Neuron (in vitro differentiated cells): ENCODE data around the gene EMC10.

ENCODE experiments used
- H2AFZ ChIP-seq: one replicate; pipeline ENCODE4 v1.6.1; 2013; ENCODE audit warnings: low read depth, mild to moderate bottlenecking, inconsistent platforms, low read length, moderate library complexity
- H3K27me3 ChIP-seq: one replicate; pipeline ENCODE4 v1.6.1; 2013; ENCODE audit warnings: low read length; ENCODE audit not compliant: insufficient read depth
- H3K36me3 ChIP-seq: one replicate; pipeline ENCODE4 v1.6.1; 2013; ENCODE audit warnings: low read length; ENCODE audit not compliant: insufficient read depth
- H3K4me1 ChIP-seq: one replicate; pipeline ENCODE4 v1.6.1; 2013; ENCODE audit warnings: low read length; ENCODE audit not compliant: insufficient read depth
- H3K4me3 ChIP-seq: 2 replicates; pipeline ENCODE4 v1.5.1; 2013; ENCODE audit warnings: mild to moderate bottlenecking, low read length, moderate library complexity
- H3K9me3 ChIP-seq: one replicate; pipeline ENCODE4 v1.6.1; 2013; ENCODE audit warnings: low read length

The EMC10 gene

DNA sequence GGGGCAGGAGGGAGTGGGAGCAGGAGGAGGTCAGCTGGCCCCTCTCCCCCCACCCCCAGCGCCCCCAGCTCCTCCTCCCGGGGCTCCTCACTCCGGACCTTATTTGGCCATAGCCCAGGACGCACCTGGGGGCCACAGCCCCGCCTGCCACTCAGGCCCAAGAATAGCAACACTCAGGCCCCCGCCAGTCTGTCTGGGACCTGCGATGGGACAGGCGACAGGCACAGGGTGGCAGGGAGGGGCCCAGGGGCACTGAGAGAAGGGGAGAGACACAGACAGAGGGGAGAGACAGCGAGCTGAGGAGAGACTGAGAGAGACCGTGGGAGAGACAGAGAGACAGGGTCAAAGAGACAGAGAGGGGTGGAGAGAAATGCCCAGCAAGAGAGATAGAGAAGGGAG, 24.4 kb downstream of the EMC10 start:
- no peaks in the 10 kb centered on the region for H3K9me3 ChIP-seq
- H2AFZ ChIP-seq: no peak overlapping the region
- no peaks in the 10 kb centered on the region for H3K27me3 ChIP-seq
- H3K4me1 ChIP-seq: peaks cover 33% of the 10 kb centered on the region
- H3K4me3 ChIP-seq: no peak overlapping the region
- H3K36me3 ChIP-seq: no peaks in the 10 kb centered on the region

- H3K36me3 ChIP-seq: no peaks in the 10 kb centered on the region
- H3K9me3 ChIP-seq: no peaks in the 10 kb centered on the region
- no peaks in the 10 kb centered on the region for H3K27me3 ChIP-seq
- no peak overlapping the region for H2AFZ ChIP-seq
- H3K4me1 ChIP-seq: peaks cover 33% of the 10 kb centered on the region
- H3K4me3 ChIP-seq: no peak overlapping the region
These were observed 24.9 kb downstream of the EMC10 start for GRCh38 chr19:50501186-50501567.

DNA sequence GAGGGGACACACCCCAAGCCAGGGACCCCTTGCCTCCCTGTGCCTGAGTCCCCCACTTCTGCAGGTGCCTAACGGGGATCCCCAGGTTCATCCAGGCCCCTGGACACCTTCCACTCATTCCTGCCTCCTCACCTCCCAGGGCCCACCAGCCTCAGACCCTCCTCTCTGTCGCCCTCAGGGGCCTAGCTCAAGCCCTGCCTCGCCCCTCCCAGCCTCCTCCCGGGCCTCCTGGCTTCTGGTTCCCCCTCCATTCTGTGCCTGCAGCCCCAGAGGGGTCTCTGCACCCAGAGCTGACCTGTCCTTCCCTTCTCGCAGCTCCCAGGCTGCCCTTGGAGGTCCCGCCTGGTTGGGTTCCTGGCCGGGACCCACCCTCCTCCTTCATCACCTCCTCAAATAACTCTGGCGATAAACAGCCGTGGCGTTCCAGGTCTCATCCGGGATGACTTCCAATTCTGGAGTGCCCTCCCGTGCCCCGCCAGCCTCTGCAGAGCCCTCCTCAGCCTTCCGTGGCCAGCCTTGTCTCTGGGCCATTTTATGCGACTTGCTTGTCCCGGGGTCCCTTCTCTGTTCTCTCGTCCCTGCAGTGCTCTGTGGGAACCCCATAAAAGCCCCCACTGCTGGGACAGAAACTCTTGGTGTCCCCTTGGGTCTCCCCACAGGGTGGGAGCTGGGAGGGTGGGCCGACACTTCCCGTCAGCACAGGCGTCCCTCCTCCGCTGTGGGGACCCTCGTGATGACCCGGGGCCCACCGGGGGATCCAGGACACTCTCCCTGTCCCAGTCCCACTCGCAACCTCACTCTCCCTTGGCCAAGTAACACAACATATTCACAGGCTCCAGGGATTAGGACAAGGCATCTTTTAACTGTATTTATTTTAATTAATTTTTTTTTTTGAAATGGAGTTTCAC, 25.5 kb downstream of the EMC10 start:
- no peaks in the 10 kb centered on the region for H3K9me3 ChIP-seq
- H3K27me3 ChIP-seq: no peaks in the 10 kb centered on the region
- peaks cover 28% of the 10 kb centered on the region for H3K4me1 ChIP-seq
- H3K4me3 ChIP-seq: no peak overlapping the region
- no peak overlapping the region for H2AFZ ChIP-seq
- no peaks in the 10 kb centered on the region for H3K36me3 ChIP-seq

- H3K27me3 ChIP-seq: no peaks in the 10 kb centered on the region
- no peaks in the 10 kb centered on the region for H3K36me3 ChIP-seq
- H3K9me3 ChIP-seq: no peaks in the 10 kb centered on the region
- H2AFZ ChIP-seq: no peak overlapping the region
- H3K4me1 ChIP-seq: peaks cover 39% of the 10 kb centered on the region
- no peak overlapping the region for H3K4me3 ChIP-seq
These were observed 29.7 kb downstream of the EMC10 start for GRCh38 chr19:50505856-50506611.

- no peaks in the 10 kb centered on the region for H3K36me3 ChIP-seq
- H3K4me3 ChIP-seq: no peak overlapping the region
- no peaks in the 10 kb centered on the region for H3K9me3 ChIP-seq
- no peak overlapping the region for H2AFZ ChIP-seq
- no peaks in the 10 kb centered on the region for H3K27me3 ChIP-seq
- peaks cover 35% of the 10 kb centered on the region for H3K4me1 ChIP-seq
These were observed 30.4 kb downstream of the EMC10 start for GRCh38 chr19:50506700-50507099.

- no peaks in the 10 kb centered on the region for H3K36me3 ChIP-seq
- peaks cover 37% of the 10 kb centered on the region for H3K4me1 ChIP-seq
- no peak overlapping the region for H3K4me3 ChIP-seq
- H3K9me3 ChIP-seq: no peaks in the 10 kb centered on the region
- no peak overlapping the region for H2AFZ ChIP-seq
- no peaks in the 10 kb centered on the region for H3K27me3 ChIP-seq
These were observed 31.1 kb downstream of the EMC10 start for GRCh38 chr19:50507376-50507775.

DNA sequence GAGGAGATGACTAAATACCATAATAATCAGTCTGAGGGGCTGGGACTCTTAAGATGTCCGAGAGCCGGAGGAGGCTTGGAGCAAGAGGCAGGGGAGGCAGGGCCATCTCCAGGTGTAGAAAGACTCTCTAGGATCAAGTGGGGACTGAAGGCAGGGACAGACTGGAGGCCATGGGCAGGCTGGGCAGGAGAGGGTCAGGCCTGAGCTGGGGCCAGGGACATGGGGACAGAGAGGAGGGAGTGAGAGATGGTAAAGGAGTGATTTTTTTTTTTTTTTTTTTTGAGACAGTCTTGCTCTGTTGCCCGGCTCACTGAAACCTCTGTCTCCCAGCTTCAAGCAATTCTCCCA, 32.5 kb downstream of the EMC10 start:
- H3K4me1 ChIP-seq: peaks cover 51% of the 10 kb centered on the region
- no peaks in the 10 kb centered on the region for H3K36me3 ChIP-seq
- H3K27me3 ChIP-seq: no peaks in the 10 kb centered on the region
- H3K4me3 ChIP-seq: no peak overlapping the region
- no peaks in the 10 kb centered on the region for H3K9me3 ChIP-seq
- no peak overlapping the region for H2AFZ ChIP-seq

DNA sequence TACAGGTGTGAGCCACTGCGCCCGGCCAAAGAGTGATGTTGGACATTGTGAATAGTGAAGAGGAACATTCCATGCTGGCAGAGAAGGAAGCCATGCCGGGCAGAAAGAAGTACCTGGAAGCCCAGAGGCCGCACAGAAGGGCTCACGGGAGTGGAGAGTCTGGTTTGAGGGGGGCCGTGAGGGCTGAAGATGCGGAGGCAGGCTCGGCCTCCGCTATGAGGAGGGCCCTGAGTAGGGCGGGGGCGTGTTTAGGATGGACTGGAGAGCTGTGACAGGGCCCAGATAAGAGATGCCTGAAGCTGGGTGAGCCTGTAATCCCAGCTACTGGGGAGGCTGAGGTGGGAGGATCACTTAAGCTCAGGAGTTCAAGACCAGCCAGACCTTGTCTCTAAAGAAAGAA, 33.1 kb downstream of the EMC10 start:
- no peaks in the 10 kb centered on the region for H3K9me3 ChIP-seq
- H3K36me3 ChIP-seq: no peaks in the 10 kb centered on the region
- no peaks in the 10 kb centered on the region for H3K27me3 ChIP-seq
- no peak overlapping the region for H3K4me3 ChIP-seq
- no peak overlapping the region for H2AFZ ChIP-seq
- H3K4me1 ChIP-seq: peaks cover 57% of the 10 kb centered on the region

GRCh38 chr19:50510121-50510670, 33.9 kb downstream of the EMC10 start:
- Histone ChIP-seq H2AFZ (peak overlapping the region; percentile 49), H3K4me1 (peaks cover 65% of the 10 kb centered on the region), H3K9me3 (no peaks in the 10 kb centered on the region), H3K4me3 (peak overlapping the region; percentile 77), H3K27me3 (no peaks in the 10 kb centered on the region), H3K36me3 (no peaks in the 10 kb centered on the region)

- Histone ChIP-seq H3K9me3 (no peaks in the 10 kb centered on the region), H3K4me1 (peaks cover 68% of the 10 kb centered on the region), H3K27me3 (no peaks in the 10 kb centered on the region), H3K36me3 (peaks cover 2% of the 10 kb centered on the region), H2AFZ (no peak overlapping the region), H3K4me3 (peak overlapping the region; percentile 77)
These were observed 34.4 kb downstream of the EMC10 start for GRCh38 chr19:50510700-50511068.

DNA sequence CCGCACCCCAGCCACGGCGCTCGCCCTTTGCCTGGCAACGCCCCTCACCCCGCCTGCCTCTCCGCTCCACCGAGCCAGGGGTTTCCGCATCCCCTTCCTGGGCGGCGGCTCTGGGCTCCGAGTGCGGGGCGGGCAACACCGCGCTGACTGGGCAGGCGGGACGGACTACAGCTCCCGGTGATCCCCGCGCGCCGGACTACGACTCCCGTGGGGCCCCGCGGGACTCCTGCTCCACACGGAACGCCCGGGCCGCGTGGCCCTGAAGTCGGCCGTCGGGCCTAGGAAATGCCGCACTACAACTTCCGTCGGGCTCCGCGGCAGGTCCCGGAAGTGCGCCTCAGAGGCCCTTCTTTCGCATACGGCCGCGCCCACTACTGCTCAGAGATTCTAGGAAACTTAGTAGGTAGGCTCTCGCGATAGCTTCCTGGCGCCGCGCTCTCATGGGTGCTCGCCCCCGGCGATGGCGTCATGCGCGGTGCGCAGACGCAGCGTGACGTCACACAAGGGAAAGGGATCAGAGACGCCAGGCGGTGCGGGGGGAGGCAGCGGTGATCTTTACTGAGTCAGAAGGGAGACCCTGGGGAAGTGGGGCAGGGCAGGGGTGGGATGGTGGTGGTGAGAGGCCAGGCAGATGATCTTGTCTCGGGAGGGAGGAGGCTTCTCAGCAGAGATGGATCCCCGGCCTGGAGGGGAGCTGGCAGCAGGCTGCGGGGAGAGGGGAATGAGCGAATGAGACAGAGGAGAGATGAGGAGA, 34.9 kb downstream of the EMC10 start, which contains the start of gene JOSD2:
Gene JOSD2 (minus strand): TSS at position 123 of the 754 bp plus-strand sequence. CDS start 760 bp downstream, outside the sequence.
- Histone ChIP-seq H3K4me1 (peaks cover 68% of the 10 kb centered on the region), H2AFZ (peak within 1 kb of the TSS; percentile 49), H3K4me3 (peak within 1 kb of the TSS; percentile 77), H3K36me3 (peaks cover 4% of the 10 kb centered on the region), H3K9me3 (no peaks in the 10 kb centered on the region), H3K27me3 (no peaks in the 10 kb centered on the region)

DNA sequence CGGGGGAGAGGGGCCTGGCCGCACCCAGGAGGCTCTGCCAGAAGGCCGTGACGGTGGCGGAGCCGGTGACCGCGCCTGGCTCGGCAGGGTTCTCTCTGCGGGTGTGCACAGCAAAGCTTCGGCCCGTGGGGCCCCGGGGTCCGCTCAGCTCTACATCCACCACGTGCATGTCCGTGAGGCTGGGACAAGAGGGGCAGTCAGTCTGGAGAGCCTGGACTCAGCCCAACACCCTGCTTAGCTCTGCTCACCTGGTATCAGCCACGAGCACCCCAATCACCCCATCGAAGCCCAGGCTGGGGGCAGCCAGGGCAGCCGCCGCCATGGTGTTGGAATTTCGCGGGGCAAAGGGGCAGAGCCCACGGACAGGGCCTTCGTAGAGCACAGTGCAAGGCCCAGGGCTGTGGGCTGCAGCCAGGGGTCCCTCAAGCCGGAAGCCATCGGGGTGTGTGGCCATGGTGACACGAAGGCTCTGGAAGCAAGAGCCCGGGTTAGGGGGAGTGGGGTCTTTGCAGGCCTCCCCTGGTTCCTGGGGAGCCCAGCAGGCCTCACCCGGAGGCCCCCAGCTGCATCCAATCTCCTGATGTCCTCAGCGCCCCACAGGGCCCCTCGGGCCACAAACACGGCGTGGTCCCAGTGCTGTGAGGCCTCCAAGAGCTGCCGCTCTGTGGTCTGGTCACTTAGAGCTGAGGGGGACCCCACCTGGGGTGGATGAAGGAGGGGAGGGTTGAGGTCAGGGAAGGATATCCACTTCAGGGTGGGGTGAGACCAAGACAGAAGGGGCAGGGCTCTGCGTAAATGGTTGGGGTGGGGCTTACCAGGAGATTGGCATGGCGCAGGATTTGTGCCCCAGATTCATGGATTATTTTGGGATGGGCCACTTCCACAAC, 36.0 kb downstream of the EMC10 start:
- Histone ChIP-seq H3K9me3 (no peaks in the 10 kb centered on the region), H3K4me1 (peaks cover 68% of the 10 kb centered on the region), H3K4me3 (peak overlapping the region; percentile 77), H3K27me3 (no peaks in the 10 kb centered on the region), H2AFZ (no peak overlapping the region), H3K36me3 (peaks cover 12% of the 10 kb centered on the region)
